Adipocyte (in vitro differentiated cells): ENCODE measurements around the gene RNASE2.
"Not testable (repeated sequence)": the region's sequence is repeated elsewhere in the genome, so short reads cannot be mapped to it uniquely, and the experiment has no call there.

Experiments used
- DNase-seq: peaks from one replicate; pipeline ENCODE4 v3.0.0-alpha.2; 2015; ENCODE audit warnings: low read depth
- H3K27me3 ChIP-seq: replicated peaks from 2 replicates; pipeline ENCODE4 v1.7.0; 2013; ENCODE audit warnings: mild to moderate bottlenecking, low read length, moderate library complexity; ENCODE audit not compliant: control insufficient read depth, insufficient read depth
- H3K36me3 ChIP-seq: 2 replicates; pipeline ENCODE4 v1.7.0; 2013; ENCODE audit warnings: low read length, mild to moderate bottlenecking, moderate library complexity; ENCODE audit not compliant: control insufficient read depth, insufficient read depth, severe bottlenecking
- H3K4me1 ChIP-seq: 2 replicates; pipeline ENCODE4 v1.7.0; 2013; ENCODE audit warnings: mild to moderate bottlenecking, low read length, moderate library complexity; ENCODE audit not compliant: control insufficient read depth, insufficient read depth
- H3K4me3 ChIP-seq: 2 replicates; pipeline ENCODE4 v1.7.0; 2013; ENCODE audit warnings: mild to moderate bottlenecking, low read length, moderate library complexity
- H3K9ac ChIP-seq: 2 replicates; pipeline ENCODE4 v1.7.0; 2013; ENCODE audit warnings: mild to moderate bottlenecking, low read length, moderate library complexity
- H3K9me3 ChIP-seq: 2 replicates; pipeline ENCODE4 v1.7.0; 2013; ENCODE audit warnings: mild to moderate bottlenecking, low read length, moderate library complexity; ENCODE audit not compliant: control insufficient read depth

Gene RNASE2

DNA sequence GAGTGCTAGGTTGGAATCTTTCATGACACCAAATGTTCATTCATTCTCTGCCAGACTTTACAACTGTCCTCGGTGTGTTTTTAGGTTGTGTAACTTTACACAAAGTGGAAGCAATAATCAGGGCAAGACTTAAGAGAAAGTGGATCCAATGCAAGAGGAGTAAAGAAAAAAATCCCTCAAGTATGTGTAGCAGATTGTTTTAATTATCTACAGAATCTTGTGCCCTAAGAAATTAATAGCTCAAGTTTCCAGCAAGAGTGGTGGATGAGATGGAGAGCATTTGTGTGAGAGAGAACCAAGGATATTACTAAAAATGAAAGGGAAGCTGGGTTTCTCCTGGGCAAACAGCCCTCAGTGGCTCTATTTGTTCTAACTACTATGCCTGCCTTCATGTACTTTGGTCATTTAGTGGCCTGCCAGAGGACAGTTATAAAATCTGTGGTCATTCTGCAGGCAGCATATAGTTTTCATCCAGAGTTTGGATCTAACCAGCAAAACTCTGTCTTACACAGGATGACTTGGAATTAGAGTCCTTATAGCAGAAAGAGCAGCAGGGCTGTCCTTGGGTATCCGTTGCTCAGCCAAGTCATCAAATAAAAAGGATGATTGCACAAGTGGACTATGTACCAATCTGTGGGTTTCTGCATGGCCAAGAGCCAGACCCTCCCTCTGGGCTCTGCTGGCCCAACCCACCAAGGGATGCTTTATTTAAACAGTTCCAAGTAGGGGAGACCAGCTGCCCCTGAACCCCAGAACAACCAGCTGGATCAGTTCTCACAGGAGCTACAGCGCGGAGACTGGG is at the start of gene RNASE2:
Gene RNASE2 (plus strand): TSS at position 752 of the 802 bp plus-strand sequence. CDS start 285 bp downstream, outside the sequence.
- H3K4me3 ChIP-seq, H3K4me1 ChIP-seq, H3K36me3 ChIP-seq, H3K9me3 ChIP-seq, H3K9ac ChIP-seq: not testable (repeated sequence)
- peaks cover 16% of the 10 kb centered on the region for H3K27me3 ChIP-seq
- DNase-seq: peak; percentile 36

DNA sequence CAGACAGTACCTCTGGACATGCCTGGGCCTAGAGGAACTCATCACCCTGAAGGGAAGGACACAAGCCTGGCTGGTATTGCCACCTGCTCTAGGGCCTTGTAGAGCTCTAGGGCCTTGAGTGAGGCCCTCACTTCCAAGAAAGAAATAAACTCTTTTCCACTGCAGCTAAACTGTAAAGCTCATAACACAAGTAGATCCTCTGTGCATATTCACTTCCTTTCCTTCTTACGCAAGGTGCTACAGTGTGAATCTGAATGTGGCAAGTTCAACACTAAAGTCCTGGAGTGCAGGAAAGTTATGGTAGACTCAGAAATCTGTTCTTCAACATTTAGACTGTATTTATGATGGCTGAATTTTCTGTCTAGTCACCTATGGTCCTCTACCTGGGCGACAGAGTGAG is 49.6 kb upstream of the RNASE2 start:
- H3K36me3 ChIP-seq: no peaks in the 10 kb centered on the region

DNA sequence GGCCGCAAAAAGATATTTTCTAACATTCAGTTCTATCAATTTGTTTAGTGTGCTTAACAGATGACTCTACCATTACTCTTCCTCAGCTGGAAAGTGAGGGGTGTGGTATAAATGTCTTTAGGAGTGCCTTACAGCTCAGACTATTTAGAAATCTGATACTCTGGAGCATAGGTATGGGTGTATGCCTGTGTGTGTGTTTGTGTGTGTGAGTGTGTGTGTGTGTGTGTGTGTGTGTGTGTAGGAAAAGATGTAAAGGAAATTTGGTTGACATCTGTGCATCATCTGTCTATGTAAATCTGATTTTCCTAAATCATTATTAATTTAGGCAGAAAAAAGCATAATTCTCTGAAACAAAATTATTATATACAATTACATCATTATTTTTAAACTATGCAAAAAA is 48.1 kb upstream of the RNASE2 start:
- Histone ChIP-seq H3K36me3 (no peaks in the 10 kb centered on the region), H3K9me3 (peaks cover 4% of the 10 kb centered on the region), H3K4me1 (no peaks in the 10 kb centered on the region), H3K4me3 (no peak overlapping the region), H3K9ac (no peak overlapping the region), H3K27me3 (peaks cover 5% of the 10 kb centered on the region)
- no peak for DNase-seq

More for the DNA sequence above, 49.6 kb upstream of the RNASE2 start:
- no peak for DNase-seq
- no peaks in the 10 kb centered on the region for H3K4me1 ChIP-seq
- no peak overlapping the region for H3K9ac ChIP-seq
- no peak overlapping the region for H3K4me3 ChIP-seq
- H3K9me3 ChIP-seq: peaks cover 4% of the 10 kb centered on the region
- peaks cover 8% of the 10 kb centered on the region for H3K27me3 ChIP-seq

DNA sequence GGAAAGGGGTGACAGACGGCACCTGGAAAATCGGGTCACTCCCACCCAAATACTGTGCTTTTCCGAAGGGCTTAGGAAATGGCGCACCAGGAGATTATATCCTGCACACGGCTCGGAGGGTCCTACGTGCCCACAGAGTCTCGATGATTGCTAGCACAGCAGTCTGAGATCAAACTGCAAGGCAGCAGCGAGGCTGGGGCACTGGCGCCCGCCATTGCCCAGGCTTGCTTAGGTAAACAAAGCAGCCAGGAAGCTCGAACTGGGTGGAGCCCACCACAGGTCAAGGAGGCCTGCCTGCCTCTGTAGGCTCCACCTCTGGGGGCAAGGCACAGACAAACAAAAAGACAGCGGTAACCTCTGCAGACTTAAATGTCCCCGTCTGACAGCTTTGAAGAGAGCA is 44.5 kb upstream of the RNASE2 start:
- H3K9me3 ChIP-seq, H3K4me3 ChIP-seq: not testable (repeated sequence)

DNA sequence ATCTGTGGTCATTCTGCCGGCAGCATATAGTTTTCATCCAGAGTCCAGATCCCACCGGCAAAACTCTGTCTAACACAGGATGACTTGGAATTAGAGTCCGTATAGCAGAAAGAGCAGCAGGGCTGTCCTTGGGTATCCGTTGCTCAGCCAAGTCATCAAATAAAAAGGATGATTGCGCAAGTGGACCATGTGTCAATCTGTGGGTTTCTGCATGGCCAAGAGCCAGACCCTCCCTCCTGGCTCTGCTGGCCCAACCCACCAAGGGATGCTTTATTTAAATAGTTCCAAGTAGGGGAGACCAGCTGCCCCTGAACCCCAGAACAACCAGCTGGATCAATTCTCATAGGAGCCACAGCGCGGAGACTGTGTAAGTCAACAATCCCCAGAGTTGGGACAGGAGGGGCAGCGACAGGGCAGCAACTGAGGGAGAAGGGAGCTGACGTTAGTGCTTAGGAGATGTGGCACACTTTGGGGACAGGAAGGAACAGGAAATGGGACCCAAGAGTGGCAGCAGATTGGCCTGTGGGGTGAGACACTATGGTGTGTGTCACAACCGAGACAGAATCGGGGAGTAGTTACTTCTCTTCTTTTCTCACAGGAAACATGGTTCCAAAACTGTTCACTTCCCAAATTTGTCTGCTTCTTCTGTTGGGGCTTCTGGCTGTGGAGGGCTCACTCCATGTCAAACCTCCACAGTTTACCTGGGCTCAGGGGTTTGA is 36.1 kb upstream of the RNASE2 start:
- H3K36me3 ChIP-seq, H3K9me3 ChIP-seq, H3K4me3 ChIP-seq, H3K4me1 ChIP-seq, H3K9ac ChIP-seq, DNase-seq: not testable (repeated sequence)
- peaks cover 40% of the 10 kb centered on the region for H3K27me3 ChIP-seq

More for the DNA sequence above, 44.5 kb upstream of the RNASE2 start:
- not testable (repeated sequence) for H3K4me1 ChIP-seq, H3K27me3 ChIP-seq, H3K36me3 ChIP-seq, DNase-seq, H3K9ac ChIP-seq

DNA sequence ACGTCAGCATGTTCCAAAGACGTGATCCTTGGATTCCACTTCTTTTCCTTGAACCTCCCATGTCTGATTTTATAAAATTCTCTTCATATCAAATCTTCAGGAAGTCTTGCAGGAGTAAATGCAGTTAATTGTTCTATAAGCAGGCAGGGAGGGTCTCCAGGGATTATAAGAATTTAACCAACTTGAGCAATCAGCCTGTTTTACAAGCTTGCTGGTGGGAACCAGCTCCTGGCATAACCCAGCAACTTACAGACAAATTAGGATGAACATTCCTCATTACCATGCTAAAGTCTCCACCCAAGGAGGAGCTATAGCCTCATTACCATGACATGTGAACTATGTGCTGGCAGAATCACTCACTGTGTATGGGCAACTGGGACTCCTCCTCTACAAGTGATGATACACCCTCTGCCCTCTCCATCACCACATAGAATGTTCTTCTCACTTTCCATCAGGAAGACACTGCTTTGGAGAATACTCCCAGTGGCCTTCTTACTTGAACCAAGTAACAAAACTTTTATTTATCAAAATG is 31.5 kb upstream of the RNASE2 start:
- H3K36me3 ChIP-seq, H3K4me1 ChIP-seq, H3K4me3 ChIP-seq, H3K9me3 ChIP-seq, H3K9ac ChIP-seq, DNase-seq: not testable (repeated sequence)
- peaks cover 35% of the 10 kb centered on the region for H3K27me3 ChIP-seq

DNA sequence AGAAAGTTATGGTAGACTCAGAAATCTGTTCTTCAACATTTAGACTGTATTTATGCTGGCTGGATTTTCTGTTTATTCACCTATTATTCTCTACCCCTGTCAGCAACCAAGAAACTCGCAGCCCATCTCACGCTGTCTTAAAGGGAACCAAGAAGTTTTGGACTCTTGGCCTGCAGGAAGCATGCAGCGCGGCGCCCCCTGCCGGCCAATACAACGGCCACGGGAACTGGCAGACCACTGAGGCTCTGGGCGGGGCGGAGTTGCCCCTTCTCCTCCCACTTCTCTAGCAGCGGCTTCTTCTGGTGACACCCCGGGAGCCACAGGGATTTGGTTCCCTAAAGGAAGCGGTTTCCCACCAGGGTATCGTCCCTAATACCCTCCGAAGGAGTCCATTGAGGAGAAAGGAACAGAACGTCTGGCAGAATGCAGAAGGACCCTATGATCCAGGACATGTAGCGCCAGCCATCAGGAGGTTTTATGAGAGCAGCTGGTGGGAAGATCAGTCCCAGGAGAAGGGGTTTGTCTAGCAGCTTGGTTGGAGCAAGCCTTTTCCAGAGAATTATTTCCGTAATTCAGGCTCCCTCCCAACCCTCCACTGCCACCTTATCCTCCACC is 21.0 kb upstream of the RNASE2 start:
- peak; percentile 3 for DNase-seq
- no peak overlapping the region for H3K4me3 ChIP-seq
- no peaks in the 10 kb centered on the region for H3K9me3 ChIP-seq
- peaks cover 22% of the 10 kb centered on the region for H3K27me3 ChIP-seq
- H3K4me1 ChIP-seq: no peaks in the 10 kb centered on the region
- no peak overlapping the region for H3K9ac ChIP-seq
- no peaks in the 10 kb centered on the region for H3K36me3 ChIP-seq

DNA sequence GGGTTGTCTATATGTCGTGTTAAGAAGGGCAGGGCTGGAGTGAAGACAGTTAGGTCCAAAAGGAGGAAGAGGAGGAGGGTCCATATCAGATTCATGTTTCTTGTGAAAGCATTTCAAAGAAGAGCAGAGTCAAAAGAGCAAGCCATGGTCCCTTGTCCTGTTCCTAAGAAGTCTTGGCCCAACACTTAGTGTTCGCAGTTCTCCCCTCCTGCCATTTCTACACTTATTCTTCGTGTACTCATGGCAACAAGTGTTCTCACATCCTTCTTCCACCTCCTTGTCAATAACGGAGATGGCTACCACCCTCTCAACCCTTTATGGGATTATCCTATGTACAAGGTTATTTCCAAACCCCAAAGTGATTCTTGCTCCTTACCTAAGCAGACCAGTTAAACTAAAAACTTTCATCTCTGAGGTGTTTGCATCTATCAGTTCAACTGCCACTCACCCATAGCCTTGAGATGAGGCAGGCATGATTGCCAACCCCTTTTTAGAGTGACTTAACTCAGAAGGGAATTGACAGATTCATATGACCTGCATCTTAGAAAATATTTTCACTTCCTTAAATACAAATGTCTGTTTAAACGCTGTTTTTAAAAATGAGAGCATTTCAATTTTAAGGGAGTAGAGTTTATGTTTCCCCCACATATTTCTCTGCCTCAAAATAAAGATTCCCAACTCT is 19.8 kb upstream of the RNASE2 start:
- Histone ChIP-seq H3K4me3 (no peak overlapping the region), H3K4me1 (no peaks in the 10 kb centered on the region), H3K36me3 (no peaks in the 10 kb centered on the region), H3K9me3 (no peaks in the 10 kb centered on the region), H3K27me3 (peaks cover 20% of the 10 kb centered on the region), H3K9ac (no peak overlapping the region)
- DNase-seq: no peak

DNA sequence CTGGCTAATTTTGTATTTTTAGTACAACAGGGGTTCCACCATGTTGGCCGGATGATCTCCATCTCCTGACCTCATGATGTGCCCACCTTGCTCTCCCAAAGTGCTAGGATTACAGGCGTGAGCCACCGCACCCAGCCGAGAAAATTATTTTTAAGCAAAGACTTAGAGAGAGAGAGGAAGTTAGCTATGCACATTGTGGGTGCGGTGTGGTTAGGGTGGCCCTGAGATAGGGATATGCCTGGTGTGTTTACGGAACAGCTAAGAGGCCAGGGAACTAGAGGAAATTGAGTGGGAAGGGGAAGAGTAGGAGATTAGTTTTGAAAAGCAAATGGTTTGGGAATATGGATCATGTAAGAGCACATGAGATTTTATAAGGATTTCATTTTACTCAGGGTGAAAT is 10.1 kb upstream of the RNASE2 start:
- not testable (repeated sequence) for H3K4me3 ChIP-seq, H3K4me1 ChIP-seq, DNase-seq, H3K36me3 ChIP-seq, H3K9ac ChIP-seq, H3K9me3 ChIP-seq
- H3K27me3 ChIP-seq: peaks cover 21% of the 10 kb centered on the region

DNA sequence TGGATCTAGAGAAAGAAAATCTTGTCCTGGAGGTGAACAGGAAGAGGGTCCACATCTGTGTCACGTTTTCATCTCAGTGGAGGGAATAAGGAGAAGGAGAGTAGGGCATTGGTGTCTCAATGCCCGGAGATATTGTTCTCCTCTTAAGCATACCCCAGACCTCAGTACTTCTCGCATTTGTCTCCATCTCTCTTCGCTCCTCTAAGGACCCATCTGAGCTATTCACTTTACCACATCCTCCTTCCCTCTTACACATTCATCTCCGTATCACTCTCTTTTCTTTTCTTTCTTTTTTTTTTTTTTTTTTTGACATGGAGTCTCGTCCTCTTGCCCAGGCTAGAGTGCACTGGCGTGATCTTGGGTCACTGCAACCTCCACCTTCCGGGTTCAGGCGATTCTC is 8.6 kb upstream of the RNASE2 start:
- not testable (repeated sequence) for H3K9ac ChIP-seq, H3K9me3 ChIP-seq, H3K36me3 ChIP-seq, H3K4me3 ChIP-seq, DNase-seq, H3K4me1 ChIP-seq
- peaks cover 22% of the 10 kb centered on the region for H3K27me3 ChIP-seq

DNA sequence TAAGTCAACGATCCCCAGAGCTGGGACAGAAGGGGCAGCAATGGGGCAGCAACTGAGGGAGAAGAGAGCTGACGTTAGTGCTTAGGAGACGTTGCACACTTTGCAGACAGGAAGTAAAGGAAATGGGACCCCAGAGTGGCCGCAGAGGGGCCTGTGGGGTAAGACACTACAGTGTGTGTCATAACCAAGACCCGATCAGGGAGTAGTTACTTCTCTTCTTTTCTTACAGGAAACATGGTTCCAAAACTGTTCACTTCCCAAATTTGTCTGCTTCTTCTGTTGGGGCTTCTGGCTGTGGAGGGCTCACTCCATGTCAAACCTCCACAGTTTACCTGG is 219 bp downstream of the RNASE2 start:
- DNase-seq, H3K4me3 ChIP-seq, H3K9me3 ChIP-seq, H3K4me1 ChIP-seq, H3K36me3 ChIP-seq, H3K9ac ChIP-seq: not testable (repeated sequence)
- peaks cover 16% of the 10 kb centered on the region for H3K27me3 ChIP-seq
